ENCODE data around the gene DEPDC7.

GRCh38 chr11:33006010-33006409 is 9.7 kb upstream of the DEPDC7 start:
- TF ChIP-seq MAX (IDR thresholded peaks at IDR 0.05) = no peak
- TF ChIP-seq CTCF (IDR thresholded peaks at IDR 0.05; ENCODE audit: low read depth, low read length, missing input control) = no peak
- TF ChIP-seq GABPA (IDR thresholded peaks at IDR 0.05 in 1 of 2, conservative IDR thresholded peaks at IDR 0.05 in 1 of 2) = no peak
- TF ChIP-seq FOXA1 (IDR thresholded peaks at IDR 0.05) = no peak
- no peak for TF ChIP-seq JUND (IDR thresholded peaks at IDR 0.05)
- TF ChIP-seq RAD21 (IDR thresholded peaks at IDR 0.05) = no peak
- TF ChIP-seq TAF1 (conservative IDR thresholded peaks at IDR 0.05) = no peak
- TF ChIP-seq SP1 (IDR thresholded peaks at IDR 0.05) = no peak
- TF ChIP-seq ATF3 (IDR thresholded peaks at IDR 0.05) = no peak
- TF ChIP-seq EGR1 (IDR thresholded peaks at IDR 0.05; ENCODE audit: low read depth in 2 of 2) = no peak

Data from liver (tissue), 3 donors.